Mammary epithelial cell (primary cell): ENCODE data around the gene TRIM45.

Experiments
- CTCF ChIP-seq, 2 donors: IDR thresholded peaks in 1 of 2; conservative IDR thresholded peaks in 1 of 2; 2 replicates each; pipeline ENCODE4 v1.5.1; 2011 to 2012; ENCODE audit warnings: inconsistent platforms in 2 of 2, low read length in 2 of 2, mild to moderate bottlenecking in 2 of 2, control low read depth in 1 of 2, low read depth in 1 of 2; ENCODE audit not compliant: insufficient read depth in 1 of 2; ENCODE audit errors: extremely low read depth in 1 of 2
- EZH2 ChIP-seq: IDR thresholded peaks from 2 replicates; pipeline ENCODE4 v1.6.1; 2012; ENCODE audit warnings: low read length, inconsistent platforms, borderline replicate concordance

DNA sequence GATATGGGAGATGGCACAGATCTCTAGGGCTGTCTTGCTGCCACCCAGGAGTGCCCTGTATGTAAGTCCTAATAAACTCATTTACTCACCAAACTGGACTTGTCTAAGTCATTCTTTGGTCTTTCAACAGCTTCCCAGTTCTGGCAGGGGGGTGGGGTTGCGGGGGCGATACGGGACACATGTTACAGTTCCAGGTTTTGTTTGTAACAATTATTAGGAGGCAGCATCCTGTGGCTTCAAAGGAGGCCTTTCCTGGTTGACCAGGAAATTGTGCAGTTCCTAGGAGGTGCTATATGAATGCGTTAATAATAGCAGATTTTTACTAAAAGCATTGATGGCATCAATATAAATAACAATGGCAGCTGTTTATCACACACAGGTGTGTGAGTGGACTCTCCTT is 42.7 kb upstream of the TRIM45 start:
- TF ChIP-seq EZH2 (no peak), CTCF (conservative IDR thresholded peaks at IDR 0.05 in 1 of 2, IDR thresholded peaks at IDR 0.05 in 1 of 2; ENCODE audit: extremely low read depth in 1 of 2, insufficient read depth in 1 of 2, low read depth in 1 of 2, low read length in 2 of 2) (no peak)
